GM12801 (cell line): ENCODE results near the gene CHPT1.

Experiments used
- TF ChIP-seq, protein P1 (sequence below): IDR thresholded peaks from one replicate; pipeline ENCODE4 v1.5.1; 2011; ENCODE audit warnings: control low read depth; ENCODE audit not compliant: insufficient read length; ENCODE audit errors: extremely low read depth

CHPT1 gene

DNA sequence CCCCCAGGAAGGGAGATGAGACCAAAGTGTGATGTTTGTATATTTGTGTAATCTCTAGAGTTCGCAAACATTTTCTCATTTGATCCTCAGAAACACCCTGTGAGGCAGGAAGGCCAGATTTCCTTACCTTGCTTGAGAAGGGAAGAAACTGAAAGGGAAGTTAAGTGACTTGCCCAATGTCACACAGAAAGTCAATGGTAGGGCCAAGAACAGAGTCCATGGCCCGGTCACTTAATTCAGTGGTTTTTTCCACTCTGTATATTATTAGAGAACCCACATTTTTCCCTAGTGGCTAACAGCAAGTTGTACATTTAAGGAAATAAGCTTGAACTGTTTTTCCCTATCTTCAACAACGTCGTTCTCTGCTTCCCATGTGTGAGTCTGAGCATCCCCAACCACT, 25.6 kb upstream of the CHPT1 start:
- TF ChIP-seq, protein P1, sequence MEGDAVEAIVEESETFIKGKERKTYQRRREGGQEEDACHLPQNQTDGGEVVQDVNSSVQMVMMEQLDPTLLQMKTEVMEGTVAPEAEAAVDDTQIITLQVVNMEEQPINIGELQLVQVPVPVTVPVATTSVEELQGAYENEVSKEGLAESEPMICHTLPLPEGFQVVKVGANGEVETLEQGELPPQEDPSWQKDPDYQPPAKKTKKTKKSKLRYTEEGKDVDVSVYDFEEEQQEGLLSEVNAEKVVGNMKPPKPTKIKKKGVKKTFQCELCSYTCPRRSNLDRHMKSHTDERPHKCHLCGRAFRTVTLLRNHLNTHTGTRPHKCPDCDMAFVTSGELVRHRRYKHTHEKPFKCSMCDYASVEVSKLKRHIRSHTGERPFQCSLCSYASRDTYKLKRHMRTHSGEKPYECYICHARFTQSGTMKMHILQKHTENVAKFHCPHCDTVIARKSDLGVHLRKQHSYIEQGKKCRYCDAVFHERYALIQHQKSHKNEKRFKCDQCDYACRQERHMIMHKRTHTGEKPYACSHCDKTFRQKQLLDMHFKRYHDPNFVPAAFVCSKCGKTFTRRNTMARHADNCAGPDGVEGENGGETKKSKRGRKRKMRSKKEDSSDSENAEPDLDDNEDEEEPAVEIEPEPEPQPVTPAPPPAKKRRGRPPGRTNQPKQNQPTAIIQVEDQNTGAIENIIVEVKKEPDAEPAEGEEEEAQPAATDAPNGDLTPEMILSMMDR = no peak

DNA sequence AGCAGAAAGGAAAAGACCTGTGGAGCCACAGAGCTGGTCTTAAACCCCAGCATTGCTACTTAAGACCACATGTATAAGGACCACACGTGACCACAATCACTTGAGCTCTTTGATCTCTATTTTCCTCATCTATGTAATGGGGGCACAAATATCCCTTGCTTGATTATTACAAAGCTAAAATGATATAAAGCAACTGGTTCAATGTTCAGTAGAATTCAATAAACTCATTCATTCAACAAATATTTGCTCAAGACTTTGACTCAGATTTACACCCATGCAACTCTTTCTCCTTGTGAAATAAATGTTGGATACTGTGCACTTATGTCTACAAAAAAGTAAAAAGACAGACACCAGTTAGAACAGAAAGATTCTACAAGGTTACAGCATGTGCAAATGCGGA, 21.9 kb upstream of the CHPT1 start:
- TF ChIP-seq, protein P1 = no peak

DNA sequence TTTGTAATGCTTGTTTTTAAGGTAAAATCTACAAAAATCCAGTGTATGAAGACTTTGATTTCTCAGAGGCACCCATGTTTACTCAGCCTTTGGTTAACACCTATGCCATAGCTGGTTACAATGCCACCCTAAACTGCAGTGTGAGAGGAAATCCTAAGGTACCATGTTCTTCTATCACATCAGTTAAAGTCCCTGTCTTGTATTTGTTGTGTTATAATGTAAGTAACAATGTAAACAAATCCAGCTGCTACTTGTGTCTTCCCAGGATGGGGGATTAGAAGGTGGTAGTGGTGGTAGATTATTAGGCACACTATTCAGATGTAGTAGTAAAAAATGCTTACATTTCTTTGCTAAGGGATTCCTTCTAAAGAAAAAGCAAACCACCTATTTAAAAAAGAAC, 19.4 kb upstream of the CHPT1 start:
- TF ChIP-seq, protein P1 = no peak

DNA sequence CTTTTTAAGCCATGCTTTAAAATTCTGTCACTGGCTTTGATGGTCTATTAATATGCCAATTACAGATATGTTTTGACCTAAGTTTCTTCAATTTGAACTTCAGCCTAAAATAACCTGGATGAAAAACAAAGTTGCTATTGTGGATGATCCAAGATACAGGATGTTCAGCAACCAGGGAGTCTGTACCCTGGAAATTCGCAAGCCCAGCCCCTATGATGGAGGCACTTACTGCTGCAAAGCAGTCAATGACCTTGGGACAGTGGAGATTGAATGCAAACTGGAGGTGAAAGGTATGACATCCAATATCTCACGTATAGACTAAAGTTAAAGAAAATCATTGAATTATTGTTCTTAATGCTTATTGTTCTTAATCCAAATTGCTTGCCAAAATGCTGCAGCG, 17.2 kb upstream of the CHPT1 start:
- TF ChIP-seq, protein P1 = no peak

DNA sequence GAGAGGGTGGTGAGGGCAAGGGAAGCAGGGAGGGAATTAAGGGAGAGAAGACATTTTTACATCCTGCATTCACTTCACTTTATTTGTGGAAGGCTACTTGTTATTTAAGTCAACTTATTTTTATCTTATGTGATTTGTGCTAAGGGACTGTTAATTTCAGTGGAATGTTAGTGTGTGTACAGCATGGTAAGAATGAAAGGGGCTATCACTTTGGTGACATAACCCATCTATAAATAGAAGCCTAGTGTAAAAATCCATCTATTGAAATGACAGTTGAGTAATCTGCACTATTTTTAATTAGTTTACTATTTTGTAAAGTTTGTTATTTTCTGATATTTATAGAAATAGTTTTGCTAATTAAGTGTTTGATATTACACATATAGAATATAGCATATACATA, 16.8 kb upstream of the CHPT1 start:
- TF ChIP-seq, protein P1 = no peak

DNA sequence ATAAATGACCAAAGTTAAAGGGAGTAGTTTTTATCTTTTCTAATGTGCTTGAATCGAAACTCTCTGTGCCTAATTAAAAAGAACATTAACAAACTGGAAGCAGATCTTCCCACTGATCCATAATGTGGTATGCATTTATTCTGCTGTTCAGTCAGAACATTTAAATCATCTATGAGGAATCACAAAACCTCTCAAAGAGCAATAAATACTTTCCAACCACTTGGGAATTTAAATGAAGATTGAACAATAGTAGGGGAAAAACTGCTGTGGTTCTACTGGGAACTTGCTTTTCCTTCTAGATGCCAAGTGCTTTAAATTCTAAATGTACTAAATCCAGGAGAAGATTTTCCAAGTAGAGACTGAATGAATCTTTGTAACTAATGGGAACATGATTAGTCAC, 12.3 kb upstream of the CHPT1 start:
- TF ChIP-seq, protein P1 = no peak

DNA sequence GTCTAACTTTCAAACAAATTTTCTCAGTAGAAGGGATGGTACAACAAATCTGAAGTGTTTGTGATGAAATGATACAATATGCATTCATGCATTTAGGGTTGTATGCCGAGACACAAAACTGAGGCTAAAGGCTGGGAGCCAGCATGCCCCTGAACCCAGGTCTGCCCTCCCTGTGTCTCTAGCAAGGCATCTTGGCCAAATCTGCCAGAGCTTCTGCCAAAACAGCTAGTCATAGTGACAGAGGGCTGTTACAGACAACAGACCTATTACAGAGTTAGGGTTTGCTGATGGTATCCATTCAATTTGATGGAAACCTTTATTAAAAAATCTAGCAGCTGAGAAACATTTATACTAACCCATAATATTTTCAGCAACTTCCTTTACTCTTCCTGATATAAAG, 11.3 kb upstream of the CHPT1 start:
- TF ChIP-seq, protein P1 = no peak
